Measurements from ENCODE around the gene OR4D9.
A peak's percentile ranks its signal among the peaks of the same experiment; 100 is the strongest.
"Not testable (repeated sequence)": the region's sequence is repeated elsewhere in the genome, so short reads cannot be mapped to it uniquely, and the experiment has no call there.

OR4D9 gene

DNA sequence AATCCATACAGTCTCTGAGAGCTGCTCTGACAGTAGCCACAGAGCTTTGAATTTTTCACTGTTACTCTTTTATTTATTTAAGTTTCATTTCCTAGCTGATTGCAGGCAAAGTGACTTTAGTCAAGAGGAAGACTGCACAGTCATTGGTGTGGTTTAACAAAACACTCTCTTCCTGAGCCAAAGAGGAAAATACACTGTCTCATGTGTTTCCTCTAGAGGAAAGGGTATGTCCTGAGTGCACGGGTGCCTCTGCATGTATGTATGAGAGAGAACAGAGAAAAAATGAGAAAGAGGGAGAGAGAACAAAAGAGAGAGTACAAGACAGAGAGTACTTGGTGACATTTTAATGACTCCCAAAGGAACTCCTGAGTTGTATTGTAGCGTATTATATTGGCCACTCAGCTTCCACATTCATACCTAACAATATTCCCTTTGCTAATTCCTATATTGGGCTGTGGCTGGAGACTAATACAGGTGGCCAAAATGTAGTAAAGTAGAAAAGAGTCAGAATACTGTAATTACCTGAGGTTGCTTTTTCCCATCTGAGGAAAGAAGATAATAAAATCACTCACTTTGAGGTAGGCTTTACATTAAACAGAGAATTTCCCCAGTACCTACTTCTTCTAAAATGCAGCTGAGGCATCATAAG lies at the start of gene OR4D9:
Gene OR4D9, plus strand, starts transcription at position 599 of the 649 bp plus-strand sequence. CDS start 3,374 bp downstream, outside the sequence.
- DNase-seq, result no peak

- DNase-seq, result no peak
These were observed 48.1 kb upstream of the OR4D9 start for GRCh38 chr11:59463190-59463641.

GRCh38 chr11:59473015-59473414 lies 38.3 kb upstream of the OR4D9 start, which contains the start of gene OR4D10:
OR4D10 (plus strand) TSS chr11:59473315; CDS start chr11:59477430, 4,115 bp downstream.
- DNase-seq, result no peak

DNA sequence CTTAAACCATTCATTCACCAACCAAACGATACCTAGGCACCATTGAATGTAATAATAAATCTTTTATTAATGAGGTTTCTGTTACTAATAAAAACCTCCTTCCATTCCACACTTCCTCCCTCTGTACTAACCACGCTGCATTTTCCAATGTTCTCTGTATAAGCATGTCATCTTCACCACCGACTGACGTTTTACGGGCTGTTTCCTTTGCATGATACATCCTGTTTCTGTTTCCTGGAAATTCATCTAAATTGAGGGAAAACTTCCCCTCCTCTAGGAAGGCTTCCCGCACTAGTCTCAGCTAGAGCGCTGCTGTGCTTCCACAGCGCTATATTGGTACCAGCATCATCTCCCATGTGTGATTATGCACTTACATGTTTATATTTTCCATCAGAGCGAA lies 36.2 kb upstream of the OR4D9 start:
- DNase-seq, result no peak

GRCh38 chr11:59479906-59480305 lies 31.4 kb upstream of the OR4D9 start:
- DNase-seq, result no peak

DNA sequence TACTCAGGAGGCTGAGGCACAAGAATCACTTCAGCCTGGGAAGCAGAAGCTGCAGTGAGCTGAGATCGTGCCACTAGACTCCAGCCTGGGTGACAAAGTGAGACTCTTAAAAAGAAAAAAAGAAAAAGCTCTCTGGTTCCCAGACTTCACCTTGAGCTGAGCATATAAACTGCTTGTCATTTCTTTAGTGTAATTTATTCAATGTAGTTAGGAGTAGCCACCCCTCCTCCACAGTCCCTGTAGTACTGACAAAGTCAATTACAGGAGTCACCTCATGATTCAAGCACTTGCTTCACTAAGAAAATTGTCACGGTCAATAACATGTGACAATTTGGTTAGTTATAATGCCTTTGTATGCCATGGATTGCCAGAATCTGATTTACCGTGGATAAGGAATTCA lies 31.0 kb upstream of the OR4D9 start:
- no peak for DNase-seq

- no peak for DNase-seq
These were observed 9.4 kb upstream of the OR4D9 start for GRCh38 chr11:59501931-59502330.

DNA sequence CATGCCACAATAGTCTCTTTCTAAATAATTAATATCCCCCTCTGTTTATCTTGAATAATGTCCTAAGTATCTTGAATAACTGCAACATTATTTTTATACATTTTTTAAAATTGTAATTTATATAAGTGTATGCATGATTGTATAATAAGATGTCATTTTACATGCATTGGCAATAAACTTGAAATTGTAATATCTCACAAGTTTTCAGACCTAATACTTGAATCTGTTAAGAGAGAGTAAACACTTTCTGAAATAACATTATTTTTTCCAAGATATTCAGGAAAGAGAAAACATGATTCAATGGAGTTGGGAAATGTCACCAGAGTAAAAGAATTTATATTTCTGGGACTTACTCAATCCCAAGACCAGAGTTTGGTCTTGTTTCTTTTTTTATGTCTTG lies 8.1 kb upstream of the OR4D9 start, which contains the start of gene OR4D11:
Gene OR4D11, plus strand, starts transcription at position 301 of the 400 bp plus-strand sequence. Its CDS starts 0 bp downstream, at position 301.
- no peak for DNase-seq

- no peak for DNase-seq
These were observed 336 bp downstream of the OR4D9 start for GRCh38 chr11:59511675-59512074.

- DNase-seq, result not testable (repeated sequence)
These were observed 8.8 kb downstream of the OR4D9 start for GRCh38 chr11:59520139-59520538.

DNA sequence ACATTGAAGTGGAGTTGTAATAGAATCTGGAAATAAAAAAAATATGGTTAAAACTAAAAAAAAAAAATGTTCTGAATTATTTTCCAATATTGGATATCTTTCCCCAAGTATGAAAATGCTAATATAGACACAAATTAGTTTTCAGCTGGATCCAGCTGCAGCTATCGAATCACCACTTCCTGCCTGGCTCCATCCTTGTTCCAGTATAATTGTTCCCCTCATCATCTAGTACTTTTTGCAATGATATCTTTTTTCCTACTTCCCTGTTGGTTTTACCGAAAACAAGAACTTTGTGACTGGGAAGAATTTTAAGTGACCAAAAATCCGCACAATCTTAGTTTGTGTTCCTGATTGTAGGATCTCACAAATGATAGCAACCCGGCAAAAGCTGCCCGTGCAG lies 9.4 kb downstream of the OR4D9 start:
- DNase-seq, result no peak

DNA sequence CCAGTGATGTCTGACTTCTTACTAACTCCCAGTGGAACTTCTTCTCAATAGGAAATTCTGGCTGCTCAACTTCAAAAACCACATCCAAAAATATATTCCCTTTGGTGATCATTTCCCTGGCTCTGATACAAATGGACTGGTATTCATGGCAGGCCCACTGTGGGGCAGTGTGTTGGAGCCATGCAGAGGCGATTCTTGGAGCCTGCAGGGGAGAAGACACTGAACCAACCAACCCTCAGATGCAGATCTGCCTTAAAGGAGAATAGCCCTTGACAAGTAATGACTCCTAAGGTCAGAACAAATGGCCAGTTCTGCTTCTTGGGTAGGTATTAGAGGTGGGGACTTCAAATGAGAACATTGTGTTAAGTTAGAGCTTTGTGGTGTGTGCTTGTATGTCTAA lies 12.2 kb downstream of the OR4D9 start:
- no peak for DNase-seq

GRCh38 chr11:59528711-59529110 lies 17.4 kb downstream of the OR4D9 start:
- DNase-seq, result no peak

DNA sequence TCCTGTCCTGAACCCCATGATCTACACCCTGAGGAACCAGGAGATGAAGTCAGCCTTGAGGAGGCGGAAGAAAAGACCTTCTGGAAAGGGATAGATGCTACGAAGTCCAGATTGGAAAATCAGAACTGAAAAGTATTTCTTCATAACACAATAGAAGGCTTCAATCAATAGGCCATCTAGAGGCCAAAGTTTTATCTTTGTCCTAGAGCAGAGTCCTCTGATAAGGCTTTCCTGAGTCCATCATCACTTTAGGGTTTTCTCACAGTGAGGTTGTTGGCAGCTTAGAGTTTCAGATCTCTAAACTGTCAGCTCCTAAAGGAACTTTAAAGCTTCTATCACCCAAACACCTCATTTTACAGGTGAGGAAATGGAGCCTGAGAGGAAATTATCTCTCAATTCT lies 21.3 kb downstream of the OR4D9 start:
- DNase-seq, result no peak

GRCh38 chr11:59534676-59535075 lies 23.3 kb downstream of the OR4D9 start:
- DNase-seq, result no peak

DNA sequence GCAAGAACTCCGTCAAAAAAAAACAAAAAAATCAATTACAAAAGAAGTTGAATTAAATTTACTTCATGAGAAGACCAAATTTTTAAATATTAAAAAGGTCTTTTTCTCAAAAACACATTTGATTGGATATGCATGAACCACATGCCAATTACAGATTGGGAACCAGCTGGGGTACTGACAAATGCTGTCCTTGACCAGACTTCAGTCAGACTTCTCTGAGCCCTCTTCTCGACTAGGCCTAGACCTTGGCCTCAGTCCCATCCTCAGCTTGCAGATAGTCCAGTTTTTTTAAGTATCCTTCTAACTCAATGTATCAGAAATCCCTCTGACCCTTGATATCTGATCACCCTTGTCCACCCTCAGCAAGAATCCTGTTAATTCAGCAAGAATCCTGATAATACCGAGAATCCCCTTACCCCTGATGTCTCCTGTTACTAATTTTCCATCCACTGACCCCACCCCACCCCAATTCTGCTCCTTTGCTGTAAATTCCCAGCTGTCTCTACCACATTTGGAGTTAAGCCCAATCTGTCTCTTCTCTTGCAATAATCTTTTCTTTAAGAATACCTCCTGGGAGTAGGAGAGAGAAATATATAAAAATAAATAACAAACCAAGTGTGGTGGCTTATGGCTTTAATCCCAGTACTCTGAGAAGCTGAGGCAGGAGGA lies 30.9 kb downstream of the OR4D9 start:
- no peak for DNase-seq

GRCh38 chr11:59543713-59544112 lies 32.4 kb downstream of the OR4D9 start:
- DNase-seq, result not testable (repeated sequence)

GRCh38 chr11:59544869-59545178 lies 33.5 kb downstream of the OR4D9 start:
- no peak for DNase-seq

- no peak for DNase-seq
These were observed 34.1 kb downstream of the OR4D9 start for GRCh38 chr11:59545179-59546020.

- DNase-seq, result not testable (repeated sequence)
These were observed 36.4 kb downstream of the OR4D9 start for GRCh38 chr11:59547605-59548308.

- DNase-seq, result no peak
These were observed 36.9 kb downstream of the OR4D9 start for GRCh38 chr11:59548309-59548656.

GRCh38 chr11:59550368-59550841 lies 39.1 kb downstream of the OR4D9 start:
- DNase-seq, result peak; percentile 89

Data from CD4-positive, alpha-beta T cell treated with Interleukin-15 for 1 hour (primary cell).